NCI-H748 (cell line): ENCODE measurements around the gene ZFP36.
"Not testable (repeated sequence)": the region's sequence is repeated elsewhere in the genome, so short reads cannot be mapped to it uniquely, and the experiment has no call there.

Source experiments
- DNase-seq: peaks from one replicate; lab custom pipeline; 2025; ENCODE audit not compliant: unreplicated experiment; lab: John Stamatoyannopoulos, UW

Gene ZFP36

GRCh38 chr19:39435499-39436349, 29.1 kb downstream of the ZFP36 start, which contains the start of gene RPS16:
Gene RPS16 (minus strand): TSS chr19:39435949. CDS start chr19:39435895, 54 bp downstream.
- DNase-seq: peak; percentile 100

DNA sequence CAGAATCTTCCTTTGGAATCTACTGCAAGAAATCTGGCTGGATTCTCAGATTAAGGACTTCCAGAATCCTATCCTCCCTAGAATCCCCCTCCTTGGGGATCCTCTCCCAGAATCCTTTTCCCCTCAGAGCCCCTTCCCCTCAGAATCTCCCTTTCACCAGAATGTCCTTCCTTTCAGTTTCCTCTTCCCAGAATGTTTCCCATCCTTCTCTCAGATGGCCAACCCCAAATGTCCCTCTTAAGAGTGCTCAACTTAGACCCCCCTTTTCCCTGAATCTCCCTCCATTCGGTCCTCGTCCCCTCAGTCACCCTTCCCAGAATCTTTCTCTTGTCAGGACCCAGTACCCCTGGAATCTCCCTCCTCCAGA, 29.7 kb downstream of the ZFP36 start:
- DNase-seq: no peak

GRCh38 chr19:39438270-39438934, 31.8 kb downstream of the ZFP36 start:
- no peak for DNase-seq

DNA sequence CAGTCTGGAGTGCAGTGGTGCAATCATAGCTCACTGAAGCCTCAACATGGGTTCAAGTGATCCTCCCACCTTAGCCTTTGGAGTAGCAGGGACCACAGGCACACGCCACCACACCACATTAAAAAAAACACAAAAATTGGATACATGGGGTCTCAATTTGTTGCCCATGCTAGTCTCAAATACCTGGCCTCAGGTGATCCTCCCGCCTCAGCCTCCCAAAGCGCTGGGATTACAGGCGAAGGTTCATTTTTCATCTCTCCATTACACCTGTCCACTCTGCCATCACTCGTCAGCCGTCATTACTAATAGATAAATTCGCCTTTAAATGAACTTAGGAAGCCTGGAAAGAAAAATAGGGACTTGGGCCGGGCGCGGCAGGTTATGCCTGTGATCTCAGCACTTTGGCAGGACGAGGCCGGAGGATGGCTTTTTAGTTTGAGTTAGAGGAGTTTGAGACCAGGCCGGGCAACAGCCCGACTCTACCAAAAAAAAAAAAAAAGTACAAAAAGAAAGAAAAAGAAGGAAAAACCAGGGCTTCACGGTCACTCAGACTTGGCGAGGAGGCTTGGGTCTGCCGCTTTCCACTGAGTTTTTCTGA, 38.0 kb downstream of the ZFP36 start:
- peak; percentile 45 for DNase-seq

DNA sequence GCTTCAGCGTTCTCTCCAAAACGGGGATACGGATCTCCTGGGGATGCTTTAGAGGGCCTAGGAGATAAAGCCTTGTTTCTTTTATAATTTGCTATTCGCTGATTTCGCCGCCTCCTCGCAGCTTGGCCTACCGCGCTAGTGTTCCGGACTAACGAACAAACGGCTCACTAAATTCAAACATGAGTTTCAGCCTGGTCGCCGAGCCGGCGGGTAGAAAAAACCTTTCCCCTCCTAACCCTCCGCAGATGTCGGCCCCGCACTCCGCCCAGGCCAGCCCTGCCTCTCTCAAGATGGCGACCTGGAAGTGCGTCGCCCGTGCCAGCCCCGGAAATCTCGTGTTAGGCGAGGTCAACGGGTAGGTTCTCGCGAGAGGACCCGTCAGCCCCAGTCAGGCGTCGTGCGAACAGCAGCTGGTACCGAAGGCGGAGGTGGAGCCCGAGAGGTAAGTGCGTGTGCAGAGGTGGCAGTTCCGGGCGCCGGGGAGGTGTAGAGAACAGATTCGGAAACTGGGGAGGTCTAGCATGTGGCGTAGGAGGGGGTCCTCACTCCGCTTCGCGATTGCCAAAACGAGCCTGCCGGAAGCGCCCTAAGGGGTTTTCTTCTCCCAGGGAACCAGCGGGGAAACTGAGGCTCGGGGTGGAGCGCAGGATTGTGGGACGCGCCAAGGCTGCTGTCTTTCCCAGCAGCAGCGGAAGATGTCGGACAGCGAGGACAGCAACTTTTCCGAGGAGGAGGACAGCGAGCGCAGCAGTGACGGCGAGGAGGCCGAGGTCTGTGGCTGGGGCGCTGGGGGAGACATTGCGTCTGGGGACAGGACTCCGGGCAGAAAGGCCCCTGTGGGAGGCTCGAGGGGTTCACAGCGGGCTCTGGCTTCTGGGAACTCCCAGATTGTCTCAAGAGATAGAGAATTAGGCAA, 38.8 kb downstream of the ZFP36 start, which contains the start of gene SUPT5H:
SUPT5H (plus strand) TSS at position 387 of the 916 bp plus-strand sequence; CDS start at position 696, 309 bp downstream.
- DNase-seq: peak; percentile 99

- no peak for DNase-seq
Measured at GRCh38 chr19:39446365-39447084, 39.9 kb downstream of the ZFP36 start.

DNA sequence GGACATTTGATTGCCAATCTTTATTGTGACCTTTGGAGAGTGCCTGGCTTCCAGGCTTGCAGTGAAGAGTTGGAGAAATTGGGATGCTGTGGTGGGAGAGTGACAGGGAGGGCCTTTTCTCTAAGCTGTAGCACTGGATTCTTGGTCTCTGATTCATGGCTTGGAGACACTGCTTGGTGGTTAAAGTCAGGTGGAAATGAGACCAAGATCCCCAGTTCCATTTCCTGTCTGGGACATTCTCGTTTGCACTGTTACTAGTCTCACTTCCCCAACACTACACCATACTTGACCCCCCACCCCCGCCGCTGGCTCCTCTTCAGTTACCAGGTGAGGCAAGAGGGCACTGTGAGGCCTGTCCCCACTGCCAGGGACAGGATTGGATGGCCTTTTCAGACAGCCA, 41.6 kb downstream of the ZFP36 start:
- DNase-seq: no peak

DNA sequence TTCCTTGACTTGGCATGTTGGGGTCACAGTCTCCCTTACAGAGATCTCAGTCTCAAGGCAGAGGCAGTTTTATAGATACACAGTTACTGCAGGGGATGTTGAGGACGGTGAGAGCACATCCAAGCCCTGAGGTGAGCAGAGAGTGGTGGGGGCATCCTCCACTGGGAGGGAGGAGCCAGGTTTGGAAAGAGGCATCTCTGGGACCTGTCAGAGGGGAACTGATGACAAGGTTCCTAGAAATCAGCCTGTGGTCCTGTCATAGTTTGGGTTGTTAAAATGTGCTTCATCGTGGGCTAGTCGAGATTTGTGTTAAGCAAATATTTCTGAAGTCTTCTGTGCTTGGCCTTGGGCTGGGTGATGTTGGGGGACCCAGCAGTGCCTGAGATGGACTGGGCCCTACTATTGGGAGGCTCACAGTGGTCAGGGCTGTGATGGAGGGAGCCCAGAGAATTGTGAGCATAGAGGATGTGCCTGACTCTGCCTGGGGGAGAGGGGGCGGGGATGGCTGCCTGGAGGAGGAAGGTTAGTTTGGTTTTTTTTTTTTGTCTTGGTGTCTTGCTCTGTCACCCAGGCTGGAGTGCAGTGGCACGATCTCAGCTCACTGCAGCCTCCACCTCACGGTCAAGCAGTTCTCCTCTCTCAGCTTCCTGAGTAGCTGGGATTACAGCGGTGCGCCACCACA, 42.6 kb downstream of the ZFP36 start:
- no peak for DNase-seq

DNA sequence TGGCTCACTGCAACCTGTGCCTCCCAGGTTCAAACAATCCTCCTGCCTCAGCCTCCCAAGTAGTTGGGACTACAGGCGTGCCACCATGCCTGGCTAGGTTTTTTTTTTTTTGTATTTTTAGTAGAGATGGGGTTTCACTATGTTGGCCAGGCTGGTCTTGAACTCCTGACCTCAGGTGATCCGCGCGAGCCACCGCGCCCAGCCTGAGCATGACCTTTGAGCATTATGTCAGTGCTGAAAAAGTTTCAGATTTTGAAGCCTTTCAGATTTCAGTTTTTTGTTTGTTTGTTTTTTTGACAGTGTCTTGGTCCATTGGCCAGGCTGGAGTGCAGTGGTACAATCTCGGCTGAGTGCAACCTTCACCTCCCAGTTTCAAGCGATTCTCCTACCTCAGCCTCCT, 44.6 kb downstream of the ZFP36 start:
- DNase-seq: not testable (repeated sequence)
